AG09319 (cell line): ENCODE data around the gene CLIC3.

Source experiments
- DNase-seq: peaks from one replicate; pipeline ENCODE4 v3.0.0-alpha.2; 2010; ENCODE audit warnings: low read depth; ENCODE audit errors: extremely low read depth
- CTCF ChIP-seq: IDR thresholded peaks from 2 replicates; pipeline ENCODE4 v1.5.1; 2011; ENCODE audit warnings: low read depth, mild to moderate bottlenecking, inconsistent platforms, low read length, moderate library complexity

Gene CLIC3

GRCh38 chr9:137014776-137015539, 18.6 kb upstream of the CLIC3 start:
- TF ChIP-seq CTCF, result no peak
- DNase-seq, result no peak

GRCh38 chr9:137014166-137014565, 17.8 kb upstream of the CLIC3 start:
- no peak for TF ChIP-seq CTCF
- no peak for DNase-seq

GRCh38 chr9:137013571-137013940, 17.2 kb upstream of the CLIC3 start:
- no peak for DNase-seq
- TF ChIP-seq CTCF, result no peak

- TF ChIP-seq CTCF, result no peak
- DNase-seq, result no peak
Measured at GRCh38 chr9:137012694-137013570, 16.6 kb upstream of the CLIC3 start.

- no peak for DNase-seq
- no peak for TF ChIP-seq CTCF
Measured at GRCh38 chr9:137011907-137012675, 15.7 kb upstream of the CLIC3 start.

GRCh38 chr9:137011156-137011555, 14.8 kb upstream of the CLIC3 start:
- DNase-seq, result no peak
- TF ChIP-seq CTCF, result no peak
